Fibroblast of lung (primary cell): ENCODE measurements around the gene SDK2. TPM values are rescaled to one million over a fixed set of nuclear protein-coding genes. Genes with fewer than 3 reads are reported as not detected.

Source experiments
- DNase-seq, 2 donors: peaks; one replicate each; pipeline versions ENCODE4 v3.0.0 to v3.0.0-alpha.2; 2010; ENCODE audit warnings: low read depth in 2 of 2
- H2AFZ ChIP-seq: 2 replicates; pipeline ENCODE4 v1.5.1; 2012; ENCODE audit warnings: low read length, control low read depth, inconsistent platforms
- H3K27ac ChIP-seq: 2 replicates; pipeline ENCODE4 v1.5.1; 2011; ENCODE audit warnings: low read length, control low read depth; ENCODE audit not compliant: insufficient read depth
- H3K27me3 ChIP-seq: 2 replicates; pipeline ENCODE4 v1.5.1; 2011; ENCODE audit warnings: mild to moderate bottlenecking, low read length; ENCODE audit not compliant: control insufficient read depth, insufficient read depth
- H3K36me3 ChIP-seq: 2 replicates; pipeline ENCODE4 v1.5.1; 2011; ENCODE audit warnings: low read length; ENCODE audit not compliant: control insufficient read depth, insufficient read depth
- H3K4me1 ChIP-seq: 2 replicates; pipeline ENCODE4 v1.5.1; 2011; ENCODE audit warnings: low read length; ENCODE audit not compliant: control insufficient read depth, insufficient read depth; ENCODE audit errors: extremely low read depth
- H3K4me2 ChIP-seq: 2 replicates; pipeline ENCODE4 v1.5.1; 2011; ENCODE audit warnings: low read length, control low read depth; ENCODE audit not compliant: insufficient read depth; ENCODE audit errors: extremely low read depth
- H3K4me3 ChIP-seq, 4 experiments: fragments of 200-600 bp in 1 of 4; sonication (generic) in 1 of 4; replicated peaks in 1 of 4; 2 replicates each; pipeline ENCODE4 v1.5.1; 2011 to 2016; ENCODE audit warnings: low read length in 4 of 4, low read depth in 3 of 4, mild to moderate bottlenecking in 3 of 4, control low read depth in 2 of 4, inconsistent platforms in 1 of 4, mixed read lengths in 1 of 4; ENCODE audit not compliant: insufficient read depth in 1 of 4; ENCODE audit errors: control extremely low read depth in 1 of 4
- H3K79me2 ChIP-seq: 2 replicates; pipeline ENCODE4 v1.5.1; 2012; ENCODE audit warnings: mild to moderate bottlenecking, low read length, inconsistent platforms; ENCODE audit not compliant: control insufficient read depth, insufficient read depth
- H3K9ac ChIP-seq: 2 replicates; pipeline ENCODE4 v1.5.1; 2011; ENCODE audit warnings: mild to moderate bottlenecking, low read length, control low read depth; ENCODE audit not compliant: insufficient read depth
- H3K9me3 ChIP-seq: 2 replicates; pipeline ENCODE4 v1.5.1; 2012; ENCODE audit warnings: low read depth, low read length; ENCODE audit not compliant: control insufficient read depth, insufficient read depth
- H4K20me1 ChIP-seq: 2 replicates; pipeline ENCODE4 v1.5.1; 2011; ENCODE audit warnings: low read length; ENCODE audit not compliant: control insufficient read depth, insufficient read depth; ENCODE audit errors: extremely low read depth
- CTCF ChIP-seq, 2 donors: IDR thresholded peaks in 1 of 2; conservative IDR thresholded peaks in 1 of 2; 1 replicate in 1 of 2; 2 replicates in 1 of 2; pipeline ENCODE4 v1.5.1; 2011 to 2012; ENCODE audit warnings: low read length in 2 of 2, control low read depth in 1 of 2, inconsistent platforms in 1 of 2, low read depth in 1 of 2, mild to moderate bottlenecking in 1 of 2
- EZH2 ChIP-seq: IDR thresholded peaks from 2 replicates; pipeline ENCODE4 v1.5.1; 2012; ENCODE audit warnings: low read length, control low read depth, mild to moderate bottlenecking; ENCODE audit errors: missing control alignments
- polyA plus RNA-seq, 2 donors: library from polyadenylated mRNA; depleted of rRNA in 1 of 2; stranded (reverse) in 1 of 2; unstranded in 1 of 2; fragments of >200 nt; gene quantifications; 2 replicates each; pipeline ENCODE4 v1.2.1, GENCODE V29; 2011 to 2012; ENCODE audit warnings: missing spikeins in 1 of 2
- total RNA-seq: library from RNA; depleted of rRNA; stranded (reverse); fragments of >200 nt; gene quantifications from 2 replicates; pipeline ENCODE4 v1.2.1, GENCODE V29; 2014

SDK2 gene
- total and polyA plus RNA-seq, 2 donors (not counting 1 experiment from before 2014, with no cell fraction given), result under 0.01 to 0.01 TPM

- H3K9ac ChIP-seq, result no peak overlapping the region
- H3K4me1 ChIP-seq, result no peaks in the 10 kb centered on the region
- no peak overlapping the region for H3K4me2 ChIP-seq
- H3K27me3 ChIP-seq, result no peaks in the 10 kb centered on the region
- H4K20me1 ChIP-seq, result no peaks in the 10 kb centered on the region
- DNase-seq, result no peak
- no peaks in the 10 kb centered on the region for H3K9me3 ChIP-seq
- no peaks in the 10 kb centered on the region for H3K36me3 ChIP-seq
- H3K79me2 ChIP-seq, result no peaks in the 10 kb centered on the region
- no peak overlapping the region for H3K4me3 ChIP-seq
- TF ChIP-seq EZH2 (no peak), CTCF (conservative IDR thresholded peaks at IDR 0.05 in 1 of 2, IDR thresholded peaks at IDR 0.05 in 1 of 2; ENCODE audit: low read depth in 1 of 2, low read length in 2 of 2) (no peak)
- no peak overlapping the region for H2AFZ ChIP-seq
- H3K27ac ChIP-seq, result no peak overlapping the region
These were observed 32.6 kb downstream of the SDK2 start for GRCh38 chr17:73611630-73612029.

GRCh38 chr17:73610331-73610911 is 33.8 kb downstream of the SDK2 start:
- TF ChIP-seq EZH2, result no peak
- H3K36me3 ChIP-seq, result no peaks in the 10 kb centered on the region
- H3K4me3 ChIP-seq, result no peak overlapping the region
- no peaks in the 10 kb centered on the region for H3K9me3 ChIP-seq
- H3K27me3 ChIP-seq, result no peaks in the 10 kb centered on the region
- DNase-seq, result no peak
- H3K79me2 ChIP-seq, result no peaks in the 10 kb centered on the region
- H3K4me1 ChIP-seq, result no peaks in the 10 kb centered on the region
- H3K4me2 ChIP-seq, result no peak overlapping the region
- no peak overlapping the region for H3K27ac ChIP-seq
- H3K9ac ChIP-seq, result no peak overlapping the region
- no peak overlapping the region for H2AFZ ChIP-seq
- no peaks in the 10 kb centered on the region for H4K20me1 ChIP-seq

GRCh38 chr17:73609758-73610157 is 34.5 kb downstream of the SDK2 start:
- Histone ChIP-seq H3K36me3 (no peaks in the 10 kb centered on the region), H4K20me1 (no peaks in the 10 kb centered on the region), H2AFZ (no peak overlapping the region), H3K4me2 (no peak overlapping the region), H3K9me3 (no peaks in the 10 kb centered on the region), H3K79me2 (no peaks in the 10 kb centered on the region), H3K9ac (no peak overlapping the region), H3K27me3 (no peaks in the 10 kb centered on the region), H3K4me3 (no peak overlapping the region), H3K27ac (no peak overlapping the region), H3K4me1 (no peaks in the 10 kb centered on the region)
- DNase-seq, result no peak
- TF ChIP-seq CTCF (conservative IDR thresholded peaks at IDR 0.05 in 1 of 2, IDR thresholded peaks at IDR 0.05 in 1 of 2; ENCODE audit: low read depth in 1 of 2, low read length in 2 of 2) (no peak), EZH2 (no peak)
